ENCODE data around the gene POLR3A.

DNA sequence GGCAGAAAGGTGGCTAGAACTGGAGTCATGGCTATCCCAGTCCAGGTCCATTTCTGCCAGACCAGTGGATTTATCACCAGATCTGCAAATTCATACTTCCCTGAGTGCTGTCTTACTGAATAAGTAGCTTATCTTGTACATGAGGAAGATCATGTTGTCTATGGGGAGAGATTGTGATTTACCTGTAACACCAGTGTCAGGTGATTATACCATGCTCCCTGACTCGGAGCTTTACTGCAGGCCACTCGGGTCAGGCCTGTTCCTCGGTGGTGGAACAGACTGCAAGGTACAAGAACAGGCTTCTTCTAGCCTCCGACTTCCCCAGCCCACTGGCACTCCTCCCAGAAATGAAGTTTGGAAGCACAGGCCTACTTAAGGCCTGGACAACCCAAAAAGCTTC lies 60.2 kb downstream of the POLR3A start:
- TF ChIP-seq RNF2 (conservative IDR thresholded peaks at IDR 0.05; ENCODE audit: low read depth) (no peak), ZNF138 (CRISPR knock-in tag; IDR thresholded peaks at IDR 0.05; ENCODE audit: low read depth) (no peak), GLI4 (CRISPR knock-in tag; IDR thresholded peaks at IDR 0.05; ENCODE audit: borderline replicate concordance) (no peak), NR1H2 (CRISPR knock-in tag; IDR thresholded peaks at IDR 0.05; ENCODE audit: borderline replicate concordance, low read depth) (no peak), POLR2AphosphoS5 (IDR thresholded peaks at IDR 0.05; ENCODE audit: low read depth, low read length) (no peak), ATF7 (IDR thresholded peaks at IDR 0.05) (no peak), ATF7 (CRISPR knock-in tag; IDR thresholded peaks at IDR 0.05) (no peak), HOXD1 (CRISPR knock-in tag; IDR thresholded peaks at IDR 0.05) (no peak), RAD21 (CRISPR knock-in tag; IDR thresholded peaks at IDR 0.05) (no peak), JDP2 (CRISPR knock-in tag; IDR thresholded peaks at IDR 0.05; ENCODE audit: borderline replicate concordance) (no peak), MIER2 (CRISPR knock-in tag; IDR thresholded peaks at IDR 0.05) (no peak), SP2 (CRISPR knock-in tag; IDR thresholded peaks at IDR 0.05) (no peak)
- TF ChIP-seq, protein P1, sequence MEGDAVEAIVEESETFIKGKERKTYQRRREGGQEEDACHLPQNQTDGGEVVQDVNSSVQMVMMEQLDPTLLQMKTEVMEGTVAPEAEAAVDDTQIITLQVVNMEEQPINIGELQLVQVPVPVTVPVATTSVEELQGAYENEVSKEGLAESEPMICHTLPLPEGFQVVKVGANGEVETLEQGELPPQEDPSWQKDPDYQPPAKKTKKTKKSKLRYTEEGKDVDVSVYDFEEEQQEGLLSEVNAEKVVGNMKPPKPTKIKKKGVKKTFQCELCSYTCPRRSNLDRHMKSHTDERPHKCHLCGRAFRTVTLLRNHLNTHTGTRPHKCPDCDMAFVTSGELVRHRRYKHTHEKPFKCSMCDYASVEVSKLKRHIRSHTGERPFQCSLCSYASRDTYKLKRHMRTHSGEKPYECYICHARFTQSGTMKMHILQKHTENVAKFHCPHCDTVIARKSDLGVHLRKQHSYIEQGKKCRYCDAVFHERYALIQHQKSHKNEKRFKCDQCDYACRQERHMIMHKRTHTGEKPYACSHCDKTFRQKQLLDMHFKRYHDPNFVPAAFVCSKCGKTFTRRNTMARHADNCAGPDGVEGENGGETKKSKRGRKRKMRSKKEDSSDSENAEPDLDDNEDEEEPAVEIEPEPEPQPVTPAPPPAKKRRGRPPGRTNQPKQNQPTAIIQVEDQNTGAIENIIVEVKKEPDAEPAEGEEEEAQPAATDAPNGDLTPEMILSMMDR (CRISPR knock-in tag; IDR thresholded peaks at IDR 0.05) = no peak
